ENCODE results near the gene FBXO10. TPM values are rescaled to one million over a fixed set of nuclear protein-coding genes. Genes with fewer than 3 reads are reported as not detected.
"Not testable (repeated sequence)": the region's sequence is repeated elsewhere in the genome, so short reads cannot be mapped to it uniquely, and the experiment has no call there.

FBXO10 gene
- total and polyA plus RNA-seq, 2 donors from 2014 or later, result 6.2 to 6.7 TPM

- TF ChIP-seq, protein P1, sequence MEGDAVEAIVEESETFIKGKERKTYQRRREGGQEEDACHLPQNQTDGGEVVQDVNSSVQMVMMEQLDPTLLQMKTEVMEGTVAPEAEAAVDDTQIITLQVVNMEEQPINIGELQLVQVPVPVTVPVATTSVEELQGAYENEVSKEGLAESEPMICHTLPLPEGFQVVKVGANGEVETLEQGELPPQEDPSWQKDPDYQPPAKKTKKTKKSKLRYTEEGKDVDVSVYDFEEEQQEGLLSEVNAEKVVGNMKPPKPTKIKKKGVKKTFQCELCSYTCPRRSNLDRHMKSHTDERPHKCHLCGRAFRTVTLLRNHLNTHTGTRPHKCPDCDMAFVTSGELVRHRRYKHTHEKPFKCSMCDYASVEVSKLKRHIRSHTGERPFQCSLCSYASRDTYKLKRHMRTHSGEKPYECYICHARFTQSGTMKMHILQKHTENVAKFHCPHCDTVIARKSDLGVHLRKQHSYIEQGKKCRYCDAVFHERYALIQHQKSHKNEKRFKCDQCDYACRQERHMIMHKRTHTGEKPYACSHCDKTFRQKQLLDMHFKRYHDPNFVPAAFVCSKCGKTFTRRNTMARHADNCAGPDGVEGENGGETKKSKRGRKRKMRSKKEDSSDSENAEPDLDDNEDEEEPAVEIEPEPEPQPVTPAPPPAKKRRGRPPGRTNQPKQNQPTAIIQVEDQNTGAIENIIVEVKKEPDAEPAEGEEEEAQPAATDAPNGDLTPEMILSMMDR (IDR thresholded peaks at IDR 0.05; ENCODE audit: borderline replicate concordance, extremely low read depth, insufficient read depth), result no peak
- FAIRE-seq (no peak), DNase-seq (no peak)
- no peaks in the 10 kb centered on the region for H3K9me3 ChIP-seq (ENCODE audit: control insufficient read depth in 2 of 3, insufficient read depth in 1 of 3, low read length in 3 of 3)
- peaks cover 2 to 7% (median 3%) of the 10 kb centered on the region in 3 donors for H3K4me1 ChIP-seq (ENCODE audit: control insufficient read depth in 2 of 3, insufficient read depth in 2 of 3, low read depth in 1 of 3, low read length in 3 of 3)
- H3K9ac ChIP-seq (ENCODE audit: low read length in 3 of 3), result no peak overlapping the region
- H3K27ac ChIP-seq (ENCODE audit: low read depth in 2 of 2, low read length in 2 of 2), result no peak overlapping the region
- H3K36me3 ChIP-seq (ENCODE audit: control insufficient read depth in 2 of 3, insufficient read depth in 3 of 3, low read length in 3 of 3), result no peaks in the 10 kb centered on the region
- H3K27me3 ChIP-seq (ENCODE audit: control insufficient read depth, insufficient read depth, low read length), result no peaks in the 10 kb centered on the region
- intact Hi-C loops (cut with DNase I), result no loop called here
- H3K4me3 ChIP-seq (ENCODE audit: low read length in 3 of 3), result no peak overlapping the region
Measured at GRCh38 chr9:37468620-37469019, 107.6 kb downstream of the FBXO10 start.

DNA sequence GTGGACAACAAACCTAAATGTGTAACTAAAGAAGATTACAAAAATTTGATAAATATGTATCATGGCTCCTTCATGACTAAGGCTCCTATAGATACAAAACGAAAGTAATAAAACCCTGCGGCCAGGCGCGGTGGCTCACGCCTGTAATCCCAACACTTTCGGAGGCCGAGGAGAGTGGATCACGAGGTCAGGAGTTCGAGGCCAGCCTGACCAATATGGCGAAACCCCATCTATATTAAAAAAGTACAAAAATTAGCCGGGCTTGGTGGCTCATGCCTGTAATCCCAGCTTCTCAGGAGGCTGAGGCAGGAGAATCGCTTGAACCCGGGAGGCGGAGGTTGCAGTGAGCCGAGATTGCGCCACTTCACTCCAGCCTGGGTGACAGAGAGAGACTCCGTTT lies 108.7 kb downstream of the FBXO10 start:
- FAIRE-seq; H3K27me3 ChIP-seq (ENCODE audit: control insufficient read depth, insufficient read depth, low read length); H3K4me3 ChIP-seq (ENCODE audit: low read length in 3 of 3); DNase-seq; H3K9me3 ChIP-seq (ENCODE audit: control insufficient read depth in 2 of 3, insufficient read depth in 1 of 3, low read length in 3 of 3); intact Hi-C loops (cut with DNase I); H3K27ac ChIP-seq (ENCODE audit: low read depth in 2 of 2, low read length in 2 of 2); H3K9ac ChIP-seq (ENCODE audit: low read length in 3 of 3); H3K36me3 ChIP-seq (ENCODE audit: control insufficient read depth in 2 of 3, insufficient read depth in 3 of 3, low read length in 3 of 3); H3K4me1 ChIP-seq (ENCODE audit: control insufficient read depth in 2 of 3, insufficient read depth in 2 of 3, low read depth in 1 of 3, low read length in 3 of 3): not testable (repeated sequence)

- Histone ChIP-seq H3K27ac (ENCODE audit: low read depth in 2 of 2, low read length in 2 of 2) (peak overlapping the region; percentile 77 to 81), H3K9me3 (ENCODE audit: control insufficient read depth in 2 of 3, insufficient read depth in 1 of 3, low read length in 3 of 3) (no peaks in the 10 kb centered on the region), H3K4me3 (ENCODE audit: low read length in 3 of 3) (peak overlapping the region; percentile 43 to 83 (median 73)), H3K27me3 (ENCODE audit: control insufficient read depth, insufficient read depth, low read length) (no peaks in the 10 kb centered on the region), H3K9ac (ENCODE audit: low read length in 3 of 3) (peak overlapping the region; percentile 50 to 87 (median 61)), H3K36me3 (ENCODE audit: control insufficient read depth in 2 of 3, insufficient read depth in 3 of 3, low read length in 3 of 3) (no peaks in the 10 kb centered on the region), H3K4me1 (ENCODE audit: control insufficient read depth in 2 of 3, insufficient read depth in 2 of 3, low read depth in 1 of 3, low read length in 3 of 3) (peaks cover 5 to 13% (median 11%) of the 10 kb centered on the region in 3 donors)
- peak; percentile 79 to 92 (median 90) for DNase-seq
- TF ChIP-seq, protein P1 (IDR thresholded peaks at IDR 0.05; ENCODE audit: borderline replicate concordance, extremely low read depth, insufficient read depth), result no peak
- FAIRE-seq, result no peak
- intact Hi-C loops (cut with DNase I), result no loop called here
Measured at GRCh38 chr9:37466037-37466709, 110.0 kb downstream of the FBXO10 start.

GRCh38 chr9:37465249-37466036 lies 110.7 kb downstream of the FBXO10 start, which contains the start of gene ZBTB5:
TSS of gene ZBTB5 (minus strand) at chr9:37465450. CDS start at chr9:37442551, 22,899 bp downstream.
- Histone ChIP-seq H3K4me1 (ENCODE audit: control insufficient read depth in 2 of 3, insufficient read depth in 2 of 3, low read depth in 1 of 3, low read length in 3 of 3) (peaks cover 5 to 13% (median 11%) of the 10 kb centered on the region in 3 donors), H3K9ac (ENCODE audit: low read length in 3 of 3) (peak within 1 kb of the TSS; percentile 50 to 94 (median 92)), H3K27me3 (ENCODE audit: control insufficient read depth, insufficient read depth, low read length) (no peaks in the 10 kb centered on the region), H3K27ac (ENCODE audit: low read depth in 2 of 2, low read length in 2 of 2) (peak within 1 kb of the TSS; percentile 97 to 99), H3K9me3 (ENCODE audit: control insufficient read depth in 2 of 3, insufficient read depth in 1 of 3, low read length in 3 of 3) (no peaks in the 10 kb centered on the region), H3K4me3 (ENCODE audit: low read length in 3 of 3) (peak within 1 kb of the TSS; percentile 76 to 94 (median 83)), H3K36me3 (ENCODE audit: control insufficient read depth in 2 of 3, insufficient read depth in 3 of 3, low read length in 3 of 3) (no peaks in the 10 kb centered on the region)
- TF ChIP-seq, protein P1 (IDR thresholded peaks at IDR 0.05; ENCODE audit: borderline replicate concordance, extremely low read depth, insufficient read depth), result no peak
- DNase-seq, result peak; percentile 100
- intact Hi-C loops (cut with DNase I), result no loop called here
- peak; percentile 98 for FAIRE-seq
